Esophagus muscularis mucosa (tissue), 4 donors: ENCODE measurements around the gene SIGLEC11.

Experiments
- EP300 ChIP-seq: sonication (generic); formaldehyde crosslinking; IDR thresholded peaks from one replicate; pipeline ENCODE4 v1.6.1; 2017; ENCODE audit warnings: antibody characterized with exemption
- POLR2A ChIP-seq: fragments of 450-650 bp; IDR thresholded peaks from one replicate; pipeline ENCODE4 v1.6.1; 2017; ENCODE audit warnings: antibody characterized with exemption, moderate library complexity, mild to moderate bottlenecking, low read depth
- POLR2AphosphoS5 ChIP-seq, 2 donors: sonication (generic); formaldehyde crosslinking; IDR thresholded peaks; one replicate each; pipeline ENCODE4 v1.6.1; 2017; ENCODE audit warnings: antibody characterized with exemption in 2 of 2
- TF ChIP-seq, protein P1 (sequence below), 3 experiments: fragments of 200-600 bp in 2 of 3; fragments of 450-650 bp in 1 of 3; sonication (generic) in 2 of 3; IDR thresholded peaks; one replicate each; pipeline ENCODE4 v1.5.1; 2017 to 2019; ENCODE audit warnings: antibody characterized with exemption in 3 of 3, mild to moderate bottlenecking in 2 of 3, moderate library complexity in 1 of 3

DNA sequence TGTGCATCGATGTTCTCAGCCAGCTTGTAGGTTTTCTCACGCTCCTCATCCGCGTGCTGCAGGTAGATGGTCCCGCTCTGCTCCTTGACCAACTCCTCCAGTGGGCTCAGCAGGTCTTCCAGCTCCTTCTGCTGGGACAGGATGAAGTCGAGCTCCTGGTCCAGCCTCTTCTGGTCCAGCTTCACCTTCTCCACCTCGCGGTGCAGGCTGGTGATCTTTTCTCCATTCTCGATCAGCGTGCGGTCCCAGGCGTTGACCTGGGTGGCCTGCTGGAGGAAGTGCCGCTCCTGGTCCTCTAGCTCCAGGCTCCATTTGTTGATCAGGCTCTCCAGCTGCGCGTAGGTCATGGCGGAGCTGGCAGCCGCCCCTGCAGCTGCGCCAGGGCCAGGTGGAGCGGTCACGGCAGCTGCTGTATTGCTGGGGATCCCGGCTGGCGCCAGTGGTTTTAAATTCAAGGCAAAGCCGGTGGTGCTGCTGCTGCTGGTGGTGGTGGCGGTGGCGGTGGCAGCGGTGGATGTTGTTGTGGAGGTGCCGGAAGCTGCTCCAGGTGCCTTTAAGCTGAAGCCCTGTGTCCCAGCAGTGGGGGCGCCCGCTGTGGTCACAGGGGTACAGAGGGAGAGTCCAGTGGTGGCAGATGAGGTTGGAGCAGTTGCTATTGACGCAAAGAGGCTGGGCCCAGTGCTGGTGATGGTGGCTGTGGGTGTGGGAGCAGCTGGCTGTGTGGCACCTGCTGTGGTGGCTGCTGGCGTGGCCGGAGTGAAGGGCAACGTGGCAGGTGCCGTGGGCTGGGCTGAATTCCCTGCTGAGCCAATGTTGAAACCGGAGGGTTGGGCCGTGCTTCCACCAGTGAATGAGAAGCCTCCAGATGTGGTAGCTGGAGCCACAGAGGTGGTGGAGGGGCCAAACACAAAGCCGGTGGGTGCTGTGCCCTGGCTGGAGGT lies 52.2 kb downstream of the SIGLEC11 start:
- TF ChIP-seq, protein P1, sequence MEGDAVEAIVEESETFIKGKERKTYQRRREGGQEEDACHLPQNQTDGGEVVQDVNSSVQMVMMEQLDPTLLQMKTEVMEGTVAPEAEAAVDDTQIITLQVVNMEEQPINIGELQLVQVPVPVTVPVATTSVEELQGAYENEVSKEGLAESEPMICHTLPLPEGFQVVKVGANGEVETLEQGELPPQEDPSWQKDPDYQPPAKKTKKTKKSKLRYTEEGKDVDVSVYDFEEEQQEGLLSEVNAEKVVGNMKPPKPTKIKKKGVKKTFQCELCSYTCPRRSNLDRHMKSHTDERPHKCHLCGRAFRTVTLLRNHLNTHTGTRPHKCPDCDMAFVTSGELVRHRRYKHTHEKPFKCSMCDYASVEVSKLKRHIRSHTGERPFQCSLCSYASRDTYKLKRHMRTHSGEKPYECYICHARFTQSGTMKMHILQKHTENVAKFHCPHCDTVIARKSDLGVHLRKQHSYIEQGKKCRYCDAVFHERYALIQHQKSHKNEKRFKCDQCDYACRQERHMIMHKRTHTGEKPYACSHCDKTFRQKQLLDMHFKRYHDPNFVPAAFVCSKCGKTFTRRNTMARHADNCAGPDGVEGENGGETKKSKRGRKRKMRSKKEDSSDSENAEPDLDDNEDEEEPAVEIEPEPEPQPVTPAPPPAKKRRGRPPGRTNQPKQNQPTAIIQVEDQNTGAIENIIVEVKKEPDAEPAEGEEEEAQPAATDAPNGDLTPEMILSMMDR (IDR thresholded peaks at IDR 0.05) = no peak
- no peak for TF ChIP-seq POLR2A
- TF ChIP-seq POLR2AphosphoS5 (IDR thresholded peaks at IDR 0.05) = no peak
- TF ChIP-seq EP300 = no peak
